GM23248 (cell line): ENCODE results near the gene IL24.

Experiments used
- EZH2 ChIP-seq: fragments of 200-600 bp; sonication (generic); IDR thresholded peaks from 2 replicates; pipeline ENCODE4 v1.6.1; 2018; ENCODE audit warnings: antibody characterized with exemption, mild to moderate bottlenecking; ENCODE audit not compliant: insufficient read depth, poor library complexity, severe bottlenecking
- EZH2phosphoT487 ChIP-seq: fragments of 200-600 bp; sonication (generic); IDR thresholded peaks from 2 replicates; pipeline ENCODE4 v1.6.1; 2018; ENCODE audit warnings: antibody characterized with exemption, moderate library complexity, mild to moderate bottlenecking, low read depth; ENCODE audit not compliant: insufficient read depth

- TF ChIP-seq EZH2: no peak
- no peak for TF ChIP-seq EZH2phosphoT487
Observed at GRCh38 chr1:206886831-206887230, 10.4 kb upstream of the IL24 start.
